ENCODE measurements around the gene NIPBL.

The NIPBL gene

GRCh38 chr5:36919238-36919637, 42.7 kb downstream of the NIPBL start:
- TF ChIP-seq REST (IDR thresholded peaks at IDR 0.05; ENCODE audit: low read depth), result no peak
- no peak for TF ChIP-seq TAF1 (IDR thresholded peaks at IDR 0.05; ENCODE audit: low read depth)
- no peak for TF ChIP-seq RAD21 (IDR thresholded peaks at IDR 0.05; ENCODE audit: low read depth)
- no peak for TF ChIP-seq EGR1 (IDR thresholded peaks at IDR 0.05)
- TF ChIP-seq TEAD4 (IDR thresholded peaks at IDR 0.05), result no peak
- no peak for TF ChIP-seq FOXM1 (IDR thresholded peaks at IDR 0.05; ENCODE audit: borderline replicate concordance, low read depth)
- TF ChIP-seq MAX (IDR thresholded peaks at IDR 0.05), result no peak
- TF ChIP-seq ZBTB7A (IDR thresholded peaks at IDR 0.05; ENCODE audit: low read depth), result no peak
- TF ChIP-seq YY1 (IDR thresholded peaks at IDR 0.05; ENCODE audit: low read depth), result no peak
- TF ChIP-seq NFIC (IDR thresholded peaks at IDR 0.05), result no peak
- TF ChIP-seq USF1 (IDR thresholded peaks at IDR 0.05), result no peak
- TF ChIP-seq CREB1 (IDR thresholded peaks at IDR 0.05; ENCODE audit: low read depth), result no peak
- TF ChIP-seq CEBPB (IDR thresholded peaks at IDR 0.05), result no peak
- no peak for TF ChIP-seq EP300 (IDR thresholded peaks at IDR 0.05; ENCODE audit: borderline replicate concordance)
- TF ChIP-seq TCF12 (IDR thresholded peaks at IDR 0.05; ENCODE audit: low read depth), result no peak

- TF ChIP-seq REST (IDR thresholded peaks at IDR 0.05; ENCODE audit: low read depth) (no peak), CEBPB (IDR thresholded peaks at IDR 0.05) (no peak), MAX (IDR thresholded peaks at IDR 0.05) (no peak), RAD21 (IDR thresholded peaks at IDR 0.05; ENCODE audit: low read depth) (no peak), FOXM1 (IDR thresholded peaks at IDR 0.05; ENCODE audit: borderline replicate concordance, low read depth) (no peak)
Measured at GRCh38 chr5:36919650-36920049, 43.1 kb downstream of the NIPBL start.

- TF ChIP-seq TEAD4 (IDR thresholded peaks at IDR 0.05), result no peak
- TF ChIP-seq TAF1 (IDR thresholded peaks at IDR 0.05; ENCODE audit: low read depth), result no peak
- TF ChIP-seq NFIC (IDR thresholded peaks at IDR 0.05), result no peak
- TF ChIP-seq CREB1 (IDR thresholded peaks at IDR 0.05; ENCODE audit: low read depth), result no peak
- TF ChIP-seq EGR1 (IDR thresholded peaks at IDR 0.05), result no peak
- no peak for TF ChIP-seq EP300 (IDR thresholded peaks at IDR 0.05; ENCODE audit: borderline replicate concordance)
- no peak for TF ChIP-seq ZBTB7A (IDR thresholded peaks at IDR 0.05; ENCODE audit: low read depth)
- no peak for TF ChIP-seq YY1 (IDR thresholded peaks at IDR 0.05; ENCODE audit: low read depth)
- no peak for TF ChIP-seq FOXM1 (IDR thresholded peaks at IDR 0.05; ENCODE audit: borderline replicate concordance, low read depth)
- no peak for TF ChIP-seq REST (IDR thresholded peaks at IDR 0.05; ENCODE audit: low read depth)
- TF ChIP-seq MAX (IDR thresholded peaks at IDR 0.05), result no peak
- no peak for TF ChIP-seq CEBPB (IDR thresholded peaks at IDR 0.05)
- TF ChIP-seq RAD21 (IDR thresholded peaks at IDR 0.05; ENCODE audit: low read depth), result no peak
- TF ChIP-seq USF1 (IDR thresholded peaks at IDR 0.05), result no peak
- TF ChIP-seq TCF12 (IDR thresholded peaks at IDR 0.05; ENCODE audit: low read depth), result no peak
Measured at GRCh38 chr5:36928947-36929346, 52.4 kb downstream of the NIPBL start.

- TF ChIP-seq USF1 (IDR thresholded peaks at IDR 0.05), result no peak
- TF ChIP-seq MAX (IDR thresholded peaks at IDR 0.05), result no peak
- no peak for TF ChIP-seq TCF12 (IDR thresholded peaks at IDR 0.05; ENCODE audit: low read depth)
- no peak for TF ChIP-seq ZBTB7A (IDR thresholded peaks at IDR 0.05; ENCODE audit: low read depth)
- no peak for TF ChIP-seq NFIC (IDR thresholded peaks at IDR 0.05)
Measured at GRCh38 chr5:36929438-36929837, 52.9 kb downstream of the NIPBL start.
